HPDE6-E6E7 (cell line): Measurements from ENCODE around the gene CDH23.

ENCODE experiments used
- DNase-seq: peaks from one replicate; pipeline ENCODE4 v3.0.0; 2011; ENCODE audit warnings: missing footprints; ENCODE audit errors: extremely low spot score

CDH23 gene

DNA sequence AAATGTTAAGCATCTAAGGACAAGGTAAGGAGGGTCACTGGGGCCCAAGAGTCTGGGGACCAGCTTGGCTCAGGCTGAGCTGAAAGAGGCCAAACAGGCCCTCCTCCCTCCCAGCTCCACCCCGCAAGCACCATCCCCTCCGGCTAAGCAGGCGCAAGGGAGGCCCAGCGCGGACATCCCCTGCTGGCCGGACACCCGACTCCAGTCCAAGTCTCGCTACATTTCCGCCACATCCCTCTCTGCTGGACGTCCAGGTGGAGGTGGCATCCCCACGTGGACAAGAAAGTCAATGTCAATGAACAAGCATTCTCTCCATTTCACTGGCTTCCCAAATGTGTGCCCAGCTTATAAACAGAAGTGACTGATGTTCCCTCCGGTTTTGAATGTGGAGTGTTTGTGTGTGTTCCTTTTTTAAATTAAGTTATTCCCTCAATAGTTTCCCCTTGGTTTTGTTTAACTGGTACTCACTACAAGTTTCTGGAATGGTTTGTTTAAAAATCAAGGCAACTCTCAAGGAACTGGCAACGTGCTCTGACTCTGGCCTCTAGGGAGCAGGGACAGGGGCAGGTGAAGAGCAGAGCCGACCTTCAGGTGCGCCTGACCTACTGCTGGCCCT lies 418.9 kb downstream of the CDH23 start:
- DNase-seq, result no peak

DNA sequence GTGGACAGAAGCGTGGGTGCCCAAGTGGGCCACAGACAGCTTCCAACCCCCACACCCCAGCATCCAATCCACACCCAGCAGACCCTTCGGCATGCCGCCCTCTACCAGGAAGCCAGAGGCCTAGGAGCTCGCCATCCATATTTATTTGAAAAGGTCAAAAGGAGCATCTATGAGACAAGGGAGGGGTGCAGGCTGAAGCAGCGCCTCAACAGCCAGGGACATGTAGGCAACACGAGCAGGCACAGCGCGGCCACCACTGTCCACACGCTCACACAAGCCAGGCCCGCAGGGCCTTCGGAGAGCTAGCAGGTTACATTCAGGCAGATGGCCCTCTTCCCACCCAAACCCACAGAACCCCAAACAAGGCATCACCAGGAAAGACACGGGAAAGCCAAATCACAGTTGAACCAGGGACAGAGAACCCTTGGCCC lies 419.7 kb downstream of the CDH23 start:
- no peak for DNase-seq

- no peak for DNase-seq
Measured at GRCh38 chr10:71816936-71817618, 420.4 kb downstream of the CDH23 start.

GRCh38 chr10:71817831-71818655 lies 421.3 kb downstream of the CDH23 start:
- DNase-seq, result no peak

- DNase-seq, result no peak
Measured at GRCh38 chr10:71818674-71819260, 422.0 kb downstream of the CDH23 start.

GRCh38 chr10:71819441-71819861 lies 422.7 kb downstream of the CDH23 start:
- no peak for DNase-seq

GRCh38 chr10:71819985-71820384 lies 423.3 kb downstream of the CDH23 start:
- no peak for DNase-seq

DNA sequence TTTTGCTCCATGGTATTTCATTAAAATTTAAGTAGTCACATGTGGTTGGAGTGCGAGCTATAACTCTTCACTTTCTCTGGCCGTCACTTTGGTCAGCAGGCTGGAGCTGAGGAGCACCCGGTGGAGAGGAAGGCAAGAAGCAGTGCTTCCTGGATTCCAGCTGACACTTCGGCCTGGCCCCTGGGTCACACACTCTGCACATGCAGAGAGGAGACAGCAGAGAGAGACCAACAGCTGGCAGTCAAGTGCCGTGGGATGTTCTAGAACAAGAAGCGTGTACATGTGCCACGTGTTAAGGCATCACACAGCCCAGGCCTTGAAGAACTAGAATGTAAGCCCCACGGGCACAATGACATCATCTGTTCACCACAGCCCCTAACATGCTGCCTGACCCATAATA lies 424.2 kb downstream of the CDH23 start:
- DNase-seq, result no peak

GRCh38 chr10:71821909-71822763 lies 425.4 kb downstream of the CDH23 start:
- DNase-seq, result no peak

DNA sequence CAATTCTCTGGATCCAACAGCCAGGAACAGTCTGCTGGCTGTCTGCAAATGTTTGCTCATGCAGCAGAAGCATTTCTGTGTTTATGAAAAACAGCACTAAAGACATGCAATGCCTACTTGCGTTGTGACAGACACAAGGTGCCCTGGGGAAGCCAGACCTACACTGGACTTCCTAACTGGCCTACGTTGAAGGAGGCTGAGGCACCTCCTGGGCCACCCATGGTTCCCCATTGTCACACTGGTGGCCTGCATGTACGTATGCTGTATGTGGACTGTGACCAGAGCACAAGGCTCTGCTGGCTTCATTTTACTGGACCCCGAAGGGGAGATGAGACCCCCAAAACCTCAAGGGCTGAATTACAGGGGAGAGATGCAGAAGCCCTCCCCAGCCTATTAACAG lies 426.6 kb downstream of the CDH23 start:
- no peak for DNase-seq

- no peak for DNase-seq
Measured at GRCh38 chr10:71824333-71824732, 427.6 kb downstream of the CDH23 start.

DNA sequence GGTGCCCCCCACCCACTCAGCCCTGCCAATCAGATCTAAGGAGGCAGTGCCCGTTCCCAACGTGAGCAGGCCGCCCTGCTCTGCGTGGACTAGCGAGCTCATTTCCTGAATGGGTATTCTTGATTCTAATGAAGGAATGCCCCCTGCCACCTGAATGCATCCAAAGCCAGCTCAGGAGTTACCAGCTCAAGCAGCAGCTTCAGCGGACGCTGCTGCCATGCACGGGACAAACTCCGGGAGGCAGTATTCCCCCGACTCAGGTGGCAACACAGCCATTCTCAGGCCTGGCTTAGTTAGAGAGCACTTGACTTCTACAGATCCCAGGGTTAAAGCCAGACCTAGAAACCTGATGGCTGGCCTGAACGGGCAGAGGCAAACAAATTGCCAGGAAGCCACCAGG lies 428.5 kb downstream of the CDH23 start:
- no peak for DNase-seq

GRCh38 chr10:71827852-71828251 lies 431.1 kb downstream of the CDH23 start:
- no peak for DNase-seq

DNA sequence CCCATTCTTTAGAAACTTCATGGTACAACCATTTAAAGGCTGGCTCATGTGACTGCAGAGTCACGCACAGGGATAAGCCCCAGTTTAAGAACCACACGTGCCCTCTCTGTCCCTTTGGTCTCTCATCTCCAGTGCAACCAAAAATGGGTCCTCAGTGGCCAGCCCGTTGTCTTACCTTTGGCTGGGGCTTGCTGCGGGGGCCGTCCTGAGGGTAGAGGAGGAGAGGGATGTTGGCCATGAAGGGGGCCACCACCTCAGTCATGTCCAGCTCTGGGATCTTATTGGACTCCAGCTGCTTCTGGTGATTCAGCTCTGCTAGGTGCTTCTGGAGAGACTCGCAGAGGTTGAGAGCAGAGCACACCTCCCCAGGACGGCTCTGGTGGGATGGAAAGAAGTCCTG lies 432.0 kb downstream of the CDH23 start:
- no peak for DNase-seq

- DNase-seq, result no peak
Measured at GRCh38 chr10:71829171-71829570, 432.5 kb downstream of the CDH23 start.

- DNase-seq, result no peak
Measured at GRCh38 chr10:71829896-71830295, 433.2 kb downstream of the CDH23 start.

DNA sequence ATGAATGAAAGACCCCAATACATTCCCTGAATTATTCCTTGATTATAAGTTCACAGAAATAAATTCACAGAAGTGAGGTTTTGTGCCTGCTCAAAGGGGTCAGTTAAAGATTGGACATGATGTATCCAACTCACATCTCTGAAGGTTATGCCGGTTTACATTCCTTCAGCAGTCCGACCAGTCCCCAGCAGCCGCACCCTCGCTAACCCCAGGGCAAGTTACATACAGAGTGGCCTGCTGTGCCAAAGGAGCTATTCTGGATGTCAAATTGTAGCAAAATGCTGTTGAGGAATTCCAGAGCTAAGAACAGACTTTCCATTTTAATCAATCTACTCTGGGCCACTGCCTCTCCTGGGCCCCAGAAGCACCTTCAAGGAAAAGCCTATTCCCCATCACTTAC lies 434.0 kb downstream of the CDH23 start:
- no peak for DNase-seq

DNA sequence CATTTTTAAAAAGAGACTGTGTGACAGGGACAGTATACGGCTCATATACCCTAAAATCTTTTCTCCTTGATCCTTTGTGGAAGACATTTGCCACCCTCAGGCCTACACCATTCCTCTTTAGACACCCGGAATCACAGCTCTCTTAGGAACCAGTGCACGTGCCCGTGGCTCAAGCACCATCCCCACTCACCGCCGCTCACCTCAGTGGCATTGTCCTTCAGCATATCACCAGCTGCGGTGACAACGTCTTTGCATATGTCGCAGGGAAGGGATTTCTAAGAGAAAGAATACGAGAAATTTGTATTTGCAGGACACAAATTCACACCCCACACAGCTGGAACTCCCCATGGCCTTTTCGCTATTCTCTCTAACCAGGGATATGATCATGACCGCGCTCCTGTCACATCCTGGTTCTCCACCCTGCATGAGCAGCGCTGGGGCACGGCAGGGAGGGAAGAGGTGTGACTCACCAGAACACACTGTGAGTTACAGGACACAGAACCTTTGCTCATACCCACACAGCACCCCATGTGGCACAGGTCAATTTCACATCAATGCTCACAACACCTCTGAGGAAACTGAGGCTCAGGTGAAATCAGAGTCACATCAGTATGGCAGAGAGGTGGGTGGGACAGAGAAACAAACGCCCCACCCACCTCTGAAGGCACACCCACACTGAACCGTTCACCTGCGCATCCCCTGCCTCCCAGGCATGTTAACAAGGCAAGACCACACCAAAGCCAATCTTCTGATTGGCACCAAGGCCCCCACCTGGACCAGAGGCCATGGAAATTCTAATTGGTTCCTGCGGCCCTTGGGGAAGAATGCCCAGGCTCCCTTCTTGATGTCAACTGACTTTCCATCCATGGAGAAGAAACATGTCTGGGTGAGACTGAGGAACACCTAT lies 435.2 kb downstream of the CDH23 start:
- DNase-seq, result peak; percentile 84

DNA sequence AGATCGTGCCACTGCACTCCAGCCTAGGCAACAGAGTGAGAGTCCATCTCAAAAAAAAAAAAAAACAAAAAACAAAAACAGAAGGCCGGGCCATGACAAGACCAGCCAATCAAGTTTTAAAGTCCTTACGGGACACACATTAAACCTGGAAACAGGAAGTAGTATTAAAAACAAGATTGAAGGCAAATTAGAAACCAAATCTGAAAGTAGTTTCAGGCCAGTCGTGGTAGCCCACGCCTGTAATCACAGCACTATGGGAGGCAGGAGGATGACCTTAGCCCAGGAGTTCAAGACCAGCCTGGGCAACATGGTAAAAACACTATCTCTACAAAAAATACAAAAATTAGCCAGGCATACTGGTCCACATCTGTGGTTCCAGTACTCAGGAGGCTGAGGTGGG lies 436.2 kb downstream of the CDH23 start:
- DNase-seq, result no peak
